Stimulated activated CD8-positive, alpha-beta memory T cell treated with anti-CD3 and anti-CD28 coated beads, Interleukin-15, amount 100 ng/mL, for 4 hours (primary cell): ENCODE measurements around the gene HDHD3.

Experiments used
- DNase-seq, 2 donors: peaks; one replicate each; pipeline ENCODE4 v3.0.0-alpha.2; 2020; ENCODE audit warnings: low read depth in 2 of 2

HDHD3 gene

DNA sequence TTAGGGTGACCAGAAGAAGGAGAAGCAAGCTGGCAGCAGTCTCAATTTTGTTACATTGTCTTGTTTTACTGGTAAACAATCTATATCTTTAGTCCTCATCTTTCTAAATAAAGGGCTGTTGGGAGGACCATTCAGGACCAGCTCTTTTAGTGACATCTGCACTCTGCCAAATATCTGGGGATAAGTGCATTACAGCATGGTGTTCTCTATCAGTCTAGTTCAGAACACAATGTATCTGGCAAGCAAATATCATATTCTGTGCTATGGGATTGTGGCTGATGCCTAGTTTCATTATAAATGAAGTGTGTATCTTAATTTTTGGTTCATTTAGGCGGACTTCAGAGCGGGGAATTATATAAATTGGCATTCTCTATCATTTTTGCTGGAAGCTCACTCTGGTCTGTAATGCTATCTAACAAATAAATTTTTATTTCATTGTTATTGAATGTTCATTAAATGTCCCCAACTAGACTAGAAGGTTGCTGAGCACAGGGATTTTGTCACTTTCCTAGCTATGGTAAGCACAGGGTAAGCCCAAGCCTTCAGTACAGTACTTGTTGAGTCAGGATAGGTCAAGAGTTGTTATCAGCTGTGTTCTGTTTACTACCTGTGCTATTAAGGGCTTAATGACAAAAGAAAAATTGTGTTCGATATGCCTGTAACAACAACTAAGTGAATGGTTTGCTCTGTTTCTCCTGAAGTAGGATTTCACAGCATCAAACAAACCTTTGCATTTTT is 48.6 kb downstream of the HDHD3 start:
- no peak for DNase-seq

DNA sequence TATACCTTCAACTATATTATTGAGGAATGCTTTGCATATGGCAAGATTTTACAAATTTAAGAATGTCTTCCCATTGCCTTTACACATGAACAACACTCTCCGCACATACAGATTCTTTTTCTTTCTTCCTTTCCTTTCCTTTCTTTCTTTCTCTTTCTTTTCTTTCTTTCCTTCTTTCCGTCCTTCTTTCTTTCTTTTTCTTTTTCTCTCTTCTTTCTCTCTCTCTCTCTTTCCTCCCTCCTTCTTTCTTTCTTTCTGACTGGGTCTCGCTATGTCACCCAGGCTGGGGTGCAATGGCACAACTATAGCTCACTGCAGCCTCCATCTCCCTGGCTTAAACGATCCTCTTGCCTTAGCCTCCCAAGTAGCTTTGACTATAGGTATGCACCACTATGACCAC is 50.6 kb downstream of the HDHD3 start:
- DNase-seq, result no peak
